Psoas muscle (tissue), 8 donors: ENCODE measurements around the gene PTGES3L. TPM values are rescaled to one million over a fixed set of nuclear protein-coding genes. Genes with fewer than 3 reads are reported as not detected.
A peak's percentile ranks its signal among the peaks of the same experiment; 100 is the strongest.

Experiments used
- ATAC-seq, 4 donors: fragments of 200-7000 bp; cut with Tn5 transposase; one replicate each; pipeline ENCODE4 v1.9.1; 2020; ENCODE audit warnings: moderate library complexity in 3 of 4, mild to moderate bottlenecking in 2 of 4
- DNase-seq, 2 donors: peaks; one replicate each; pipeline ENCODE4 v3.0.0-alpha.2; 2020
- H3K27ac ChIP-seq: fragments of 200-600 bp; one replicate; pipeline ENCODE4 v1.8.0; 2022
- H3K27me3 ChIP-seq, 3 donors: fragments of 200-600 bp in 1 of 3; one replicate each; pipeline versions ENCODE4 v1.6.1 to v1.8.0; 2013 to 2022; ENCODE audit warnings: low read length in 2 of 3, mild to moderate bottlenecking in 2 of 3, moderate library complexity in 1 of 3; ENCODE audit not compliant: insufficient read depth in 3 of 3
- H3K36me3 ChIP-seq, 2 donors: fragments of 200-600 bp in 1 of 2; one replicate each; pipeline versions ENCODE4 v1.6.1 to v1.8.0; 2013 to 2022; ENCODE audit warnings: low read depth in 1 of 2, mild to moderate bottlenecking in 1 of 2, moderate library complexity in 1 of 2; ENCODE audit not compliant: insufficient read depth in 1 of 2
- H3K4me1 ChIP-seq: fragments of 200-600 bp; one replicate; pipeline ENCODE4 v1.8.0; 2022
- H3K4me3 ChIP-seq: fragments of 200-600 bp; one replicate; pipeline ENCODE4 v1.8.0; 2022; ENCODE audit warnings: mild to moderate bottlenecking
- H3K9me3 ChIP-seq: fragments of 200-600 bp; one replicate; pipeline ENCODE4 v1.8.0; 2022
- CTCF ChIP-seq: fragments of 200-600 bp; IDR thresholded peaks from one replicate; pipeline ENCODE4 v1.8.0; 2022; ENCODE audit warnings: antibody characterized with exemption
- WGBS, 3 donors: extraction: QIAGEN DNeasy Blood & Tissue Kit; methylation state at CpG; one replicate each; pipeline versions ENCODE4 v1.1.6 to v1.1.7; 2013; 5-methylcytosine and 5-hydroxymethylcytosine counted together
- intact Hi-C, 2 donors: fragments of 100-400 bp; cut with DNase I; formaldehyde crosslinking; loops; one replicate each; pipeline versions ENCODE4 v1.11.0 to v1.14.2; 2022
- polyA plus RNA-seq, 3 donors: library from polyadenylated mRNA; stranded (reverse); fragments of 200-250 nt; gene quantifications; one replicate each; pipeline ENCODE4 v1.2.3, GENCODE V29; 2013
- total RNA-seq, 4 donors: library from RNA; stranded (reverse); fragmentation: NEBNext Ultra II Directional in 2 of 4; extraction: Animal tissue kit (Norgen Biotek cat#: 25700) in 2 of 4; gene quantifications; one replicate each; pipeline versions ENCODE4 v1.2.1 to v1.2.4, GENCODE V29; 2021 to 2023
- donor health status: healthy with polysubstance abuse.
- donor health status: DM: no; HTN: no; CAD: no; lungs with moderate emphysema.
- donor health status: Bipolar disorder and iron deficiency.
- donor health status: healthy.
- donor health status: DM: yes; HTN: yes; CAD: no.
- donor health status: DM: no; HTN: no; CAD: no.
- donor health status: DM: no; HTN: no; CAD: no.
- donor health status: DM: yes; HTN: yes; CAD: no.

PTGES3L gene
- total and polyA plus RNA-seq, 7 donors: 43.7 to 66.0 (median 48.7) TPM

DNA sequence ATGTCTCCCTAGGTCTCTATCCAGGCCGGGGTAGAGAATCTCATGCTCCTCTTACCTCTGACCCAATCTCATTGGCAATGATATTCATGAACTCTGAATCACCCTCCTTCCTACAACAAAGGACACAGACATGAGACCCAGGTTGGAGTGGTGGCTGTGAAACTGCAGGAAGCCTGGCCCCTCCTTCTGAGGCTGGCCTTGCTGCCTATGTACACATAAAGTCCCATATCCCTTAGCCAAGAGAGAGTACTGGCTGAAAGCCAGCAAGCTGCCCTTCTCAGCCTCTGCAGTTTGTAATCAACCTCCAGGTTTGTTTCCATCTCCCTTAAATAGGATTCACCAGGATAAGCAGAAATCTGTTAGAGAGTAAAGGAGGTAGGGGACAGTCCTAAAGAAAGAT lies 26.2 kb downstream of the PTGES3L start:
- peak in 2 of 4 donors; percentile 46 to 70 for ATAC-seq
- intact Hi-C loops: no loop called here

DNA sequence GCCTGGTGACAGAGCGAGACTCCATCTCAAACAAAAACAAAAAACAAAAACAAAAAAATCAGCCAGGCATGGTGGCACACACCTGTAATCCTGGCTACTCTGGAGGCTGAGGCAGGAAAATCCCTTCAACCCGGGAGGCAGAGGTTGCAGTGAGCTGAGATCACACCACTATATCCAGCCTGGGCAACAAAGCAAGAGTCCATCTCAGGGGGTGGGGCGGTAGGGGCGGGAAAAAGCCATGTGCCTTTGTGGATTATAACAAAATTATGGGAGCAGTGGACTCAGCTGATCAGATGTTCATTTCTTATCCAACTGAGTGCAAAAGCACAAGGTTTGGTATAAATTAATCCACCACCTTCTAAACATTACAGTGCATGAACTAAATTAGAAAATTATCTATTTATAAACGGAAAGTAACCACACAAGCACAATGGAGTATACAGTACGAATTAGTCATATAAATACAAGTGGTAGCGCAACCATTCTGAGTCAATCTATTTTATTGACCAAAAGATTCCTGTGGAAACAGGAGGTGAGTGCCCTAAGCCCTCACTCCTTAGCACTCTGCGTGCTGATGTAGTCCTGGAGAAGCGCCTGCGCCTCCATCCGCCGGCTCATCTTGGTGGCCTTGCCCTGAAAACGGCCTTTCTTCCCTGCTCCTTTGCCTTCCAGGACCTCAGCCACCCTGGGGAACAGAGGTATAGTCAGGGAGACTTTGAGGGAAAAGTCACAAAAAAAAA lies 29.7 kb downstream of the PTGES3L start:
- no peaks in the 10 kb centered on the region for H3K4me1 ChIP-seq
- no peak for TF ChIP-seq CTCF
- 86 to 92% (median 90%) methylated on average over 13 of the region's 13 CpGs for WGBS, 3 donors
- peaks cover 11 to 74% of the 10 kb centered on the region in 2 donors for H3K36me3 ChIP-seq
- no peaks in the 10 kb centered on the region for H3K9me3 ChIP-seq
- no peak overlapping the region for H3K4me3 ChIP-seq
- H3K27ac ChIP-seq: no peak overlapping the region
- no peaks in the 10 kb centered on the region for H3K27me3 ChIP-seq
- intact Hi-C loops: no loop called here
- DNase-seq (no peak), ATAC-seq (peak in 2 of 4 donors; percentile 29 to 35)

More for the DNA sequence above, 26.2 kb downstream of the PTGES3L start:
- Histone ChIP-seq H3K27me3 (no peaks in the 10 kb centered on the region), H3K4me3 (no peak overlapping the region), H3K27ac (no peak overlapping the region), H3K36me3 (peaks cover 25 to 97% of the 10 kb centered on the region in 2 donors), H3K9me3 (no peaks in the 10 kb centered on the region), H3K4me1 (no peaks in the 10 kb centered on the region)
- WGBS, 3 donors: 87 to 100% (median 93%) methylated on average over 1 of the region's 1 CpG
- no peak for DNase-seq
- TF ChIP-seq CTCF: no peak

DNA sequence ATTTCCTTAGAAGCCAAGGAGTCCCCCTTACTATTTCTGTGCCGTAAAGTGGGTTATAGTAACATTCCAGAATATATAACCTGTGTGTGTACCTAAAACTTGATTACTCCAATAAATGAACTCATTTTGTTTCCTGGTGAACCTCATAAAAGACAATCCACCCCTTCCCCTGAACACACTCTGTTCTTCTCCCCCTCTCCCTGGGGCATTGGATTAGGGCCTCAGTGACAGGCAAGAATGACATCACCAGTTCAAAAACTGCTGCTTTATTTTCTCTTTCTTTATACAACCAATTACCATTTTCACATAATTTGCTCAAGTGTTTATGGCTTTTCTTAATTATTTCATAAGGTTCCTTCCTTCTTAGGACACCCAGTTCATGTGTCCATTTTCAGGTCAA lies 33.1 kb downstream of the PTGES3L start:
- intact Hi-C loops: no loop called here
- no peak for ATAC-seq
- no peak for TF ChIP-seq CTCF
- 83 to 100% (median 90%) methylated on average over 1 of the region's 1 CpG for WGBS, 3 donors
- Histone ChIP-seq H3K4me3 (no peak overlapping the region), H3K36me3 (peaks cover 9 to 40% of the 10 kb centered on the region in 2 donors), H3K4me1 (no peaks in the 10 kb centered on the region), H3K9me3 (no peaks in the 10 kb centered on the region), H3K27me3 (no peaks in the 10 kb centered on the region), H3K27ac (no peak overlapping the region)
- DNase-seq: no peak

DNA sequence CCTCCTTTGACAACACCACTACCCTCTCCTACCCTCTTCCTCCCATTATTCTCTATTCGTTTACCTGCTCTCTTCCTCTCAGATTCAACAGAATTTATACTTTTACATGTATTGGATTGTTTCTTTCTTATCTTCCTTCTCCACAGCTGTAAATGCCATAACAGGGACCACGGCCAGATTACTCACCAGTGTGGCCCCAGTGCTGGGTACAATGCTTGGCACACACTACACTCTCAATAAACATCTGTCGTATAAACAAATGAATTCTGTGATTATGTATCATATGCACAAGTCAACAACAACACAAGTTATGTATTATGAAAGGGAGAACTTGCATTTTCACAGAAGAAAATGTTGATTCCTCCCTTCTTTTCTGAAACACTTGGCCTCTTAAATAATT lies 35.7 kb downstream of the PTGES3L start:
- 45 to 48% (median 46%) methylated on average over 3 of the region's 3 CpGs for WGBS, 3 donors
- H3K36me3 ChIP-seq: peaks cover 3 to 14% of the 10 kb centered on the region in 2 donors
- no peaks in the 10 kb centered on the region for H3K9me3 ChIP-seq
- no peaks in the 10 kb centered on the region for H3K4me1 ChIP-seq
- H3K4me3 ChIP-seq: no peak overlapping the region
- ATAC-seq (no peak), DNase-seq (no peak)
- no peak overlapping the region for H3K27ac ChIP-seq
- intact Hi-C loops: no loop called here
- H3K27me3 ChIP-seq: no peaks in the 10 kb centered on the region
- TF ChIP-seq CTCF: no peak
